HepG2 (cell line): ENCODE results near the gene IL15RA. TPM values are rescaled to one million over a fixed set of nuclear protein-coding genes. Genes with fewer than 3 reads are reported as not detected.

ENCODE experiments used
- ATAC-seq: fragments of 200-7000 bp; cut with Tn5 transposase; 3 replicates; pipeline ENCODE4 v1.9.1; 2020; ENCODE audit warnings: mild to moderate bottlenecking, moderate library complexity
- BruUV-seq: library from RNA; stranded (reverse); fragments of 400-500 nt; replicated peaks from 2 replicates; lab custom pipeline; 2021; lab: Mats Ljungman, UMichigan
- CTCF ChIA-PET: fragments of 300-600 bp; formaldehyde crosslinking; extraction: SDS; loops from one replicate; lab custom pipeline; 2021; ENCODE audit warnings: low total read pairs, inconsistent platforms, low intra/inter-chr PET ratio; lab: Yijun Ruan, JAX
- POLR2A ChIA-PET: fragments of 350-600 bp; sonication (Branson Sonifier 250); formaldehyde crosslinking; loops from one replicate; lab custom pipeline; 2020; ENCODE audit warnings: antibody characterized with exemption, inconsistent platforms; lab: Yijun Ruan, JAX
- DNase-seq: peaks from one replicate; pipeline ENCODE4 v3.0.0-alpha.2; 2015; ENCODE audit warnings: low spot score
- FAIRE-seq: peaks from 3 replicates; lab custom pipeline; 2011; peaks lifted over from hg19 to GRCh38; lab: Jason Lieb, UNC
- H2AFZ ChIP-seq: one replicate; pipeline ENCODE4 v1.6.1; 2011; ENCODE audit warnings: low read length, inconsistent platforms
- H3K27ac ChIP-seq: fragments of 300-600 bp; 3 replicates; pipeline ENCODE4 v1.8.0; 2011; ENCODE audit warnings: mixed run types, mild to moderate bottlenecking, mixed read lengths, low read length, inconsistent platforms; ENCODE audit not compliant: insufficient read depth; ENCODE audit errors: extremely low read length
- H3K27me3 ChIP-seq, 2 experiments: fragments of 200-600 bp in 1 of 2; 2 replicates in 1 of 2; 3 replicates in 1 of 2; pipeline versions ENCODE4 v1.6.0 to v1.8.0; 2011; ENCODE audit warnings: low read length in 2 of 2, mild to moderate bottlenecking in 2 of 2, moderate library complexity in 2 of 2, inconsistent platforms in 1 of 2; ENCODE audit not compliant: insufficient read depth in 2 of 2, control insufficient read depth in 1 of 2
- H3K36me3 ChIP-seq, 2 experiments: fragments of 200-600 bp in 1 of 2; replicated peaks in 1 of 2; 2 replicates in 1 of 2; 3 replicates in 1 of 2; pipeline versions ENCODE4 v1.5.1 to v1.8.0; 2011; ENCODE audit warnings: low read length in 2 of 2, inconsistent platforms in 1 of 2; ENCODE audit not compliant: insufficient read depth in 2 of 2, control insufficient read depth in 1 of 2
- H3K4me1 ChIP-seq: 2 replicates; pipeline ENCODE4 v1.5.1; 2012; ENCODE audit warnings: low read length, inconsistent platforms; ENCODE audit not compliant: insufficient read depth
- H3K4me2 ChIP-seq: 2 replicates; pipeline ENCODE4 v1.6.0; 2011; ENCODE audit warnings: low read depth, low read length, inconsistent platforms
- H3K4me3 ChIP-seq, 3 experiments: fragments of 200-600 bp in 1 of 3; sonication (generic), shearing (Covaris generic) in 1 of 3; replicated peaks in 1 of 3; 2 replicates each; pipeline ENCODE4 v1.5.1; 2011 to 2016; ENCODE audit warnings: low read length in 3 of 3, inconsistent platforms in 2 of 3, low read depth in 2 of 3, mild to moderate bottlenecking in 2 of 3, control low read depth in 1 of 3, mixed read lengths in 1 of 3; ENCODE audit not compliant: insufficient read depth in 1 of 3
- H3K79me2 ChIP-seq: one replicate; pipeline ENCODE4 v1.6.1; 2011; ENCODE audit warnings: low read length, inconsistent platforms; ENCODE audit not compliant: insufficient read depth
- H3K9ac ChIP-seq: 2 replicates; pipeline ENCODE4 v1.6.0; 2011; ENCODE audit warnings: mild to moderate bottlenecking, low read depth, low read length, inconsistent platforms; ENCODE audit not compliant: insufficient read depth
- H3K9me3 ChIP-seq: 2 replicates; pipeline ENCODE4 v1.5.1; 2012; ENCODE audit warnings: mild to moderate bottlenecking, low read length
- H4K20me1 ChIP-seq: 2 replicates; pipeline ENCODE4 v1.6.0; 2011; ENCODE audit warnings: inconsistent platforms, mild to moderate bottlenecking, low read length, moderate library complexity; ENCODE audit not compliant: insufficient read depth
- BATF2 ChIP-seq: sonication (generic); formaldehyde crosslinking; IDR thresholded peaks from 2 replicates; pipeline ENCODE4 v1.8.0; 2022; ENCODE audit warnings: mild to moderate bottlenecking, missing genetic modification reagents, moderate library complexity
- NPAS2 ChIP-seq: sonication (generic); formaldehyde crosslinking; IDR thresholded peaks from 2 replicates; pipeline ENCODE4 v1.8.0; 2022; ENCODE audit warnings: mild to moderate bottlenecking, missing genetic modification reagents, borderline replicate concordance
- SALL2 ChIP-seq: sonication (generic); formaldehyde crosslinking; IDR thresholded peaks from 2 replicates; pipeline ENCODE4 v1.8.1; 2023; ENCODE audit warnings: mild to moderate bottlenecking, missing genetic modification reagents, inconsistent platforms
- TBP ChIP-seq: sonication (generic); formaldehyde crosslinking; IDR thresholded peaks from 2 replicates; pipeline ENCODE4 v1.5.0; 2020; ENCODE audit warnings: missing genetic modification reagents
- YEATS4 ChIP-seq: sonication (generic); formaldehyde crosslinking; IDR thresholded peaks from 2 replicates; pipeline ENCODE4 v1.4.0; 2020; ENCODE audit warnings: missing genetic modification reagents, borderline replicate concordance
- ZNF225 ChIP-seq: sonication (generic); formaldehyde crosslinking; IDR thresholded peaks from 2 replicates; pipeline ENCODE4 v1.4.0; 2020; ENCODE audit warnings: mild to moderate bottlenecking, missing genetic modification reagents
- ZNF333 ChIP-seq: sonication (generic); formaldehyde crosslinking; IDR thresholded peaks from 2 replicates; pipeline ENCODE4 v1.4.0; 2020; ENCODE audit warnings: mild to moderate bottlenecking, missing genetic modification reagents, borderline replicate concordance
- ZNF382 ChIP-seq: sonication (generic); formaldehyde crosslinking; IDR thresholded peaks from 2 replicates; pipeline ENCODE4 v1.5.0; 2020; ENCODE audit warnings: missing genetic modification reagents, mild to moderate bottlenecking, borderline replicate concordance
- ZNF414 ChIP-seq: sonication (generic); formaldehyde crosslinking; IDR thresholded peaks from 2 replicates; pipeline ENCODE4 v1.5.0; 2020; ENCODE audit warnings: missing genetic modification reagents
- ZNF503 ChIP-seq: sonication (generic); formaldehyde crosslinking; IDR thresholded peaks from 2 replicates; pipeline ENCODE4 v1.4.0; 2020; ENCODE audit warnings: missing genetic modification reagents
- ZNF569 ChIP-seq: sonication (generic); formaldehyde crosslinking; IDR thresholded peaks from 2 replicates; pipeline ENCODE4 v1.5.0; 2020; ENCODE audit warnings: mild to moderate bottlenecking, missing genetic modification reagents, moderate library complexity, borderline replicate concordance
- ZNF598 ChIP-seq: sonication (generic); formaldehyde crosslinking; IDR thresholded peaks from 2 replicates; pipeline ENCODE4 v1.5.1; 2020; ENCODE audit warnings: mild to moderate bottlenecking, missing genetic modification reagents, borderline replicate concordance
- WGBS: methylation state at CpG from one replicate; pipeline ENCODE4 v1.1.6; 2017; ENCODE audit warnings: low lambda C conversion rate; 5-methylcytosine and 5-hydroxymethylcytosine counted together
- in situ Hi-C: cut with HindIII; loops from 2 replicates; pipeline ENCODE4 v1.10.0; 2017; ENCODE audit warnings: low pct_unique_long_range_greater_than_20kb; ENCODE audit not compliant: extremely low pct_ligation_motif_present
- intact Hi-C: fragments of 100-400 bp; cut with micrococcal nuclease; formaldehyde crosslinking; loops from one replicate; pipeline ENCODE4 v1.10.0; 2022; ENCODE audit not compliant: unreplicated experiment
- polyA plus RNA-seq, 8 experiments: library from polyadenylated mRNA; depleted of rRNA in 3 of 8; stranded (reverse) in 7 of 8; unstranded in 1 of 8; fragments of >200 nt; fragmentation: Illumina TruSeq in 4 of 8; extraction: Trizol in 4 of 8; gene quantifications; 2 replicates each; pipeline versions ENCODE4 v1.2.1 to v1.2.3, GENCODE V29; 2011 to 2016; ENCODE audit warnings: low read depth in 4 of 8, missing spikeins in 1 of 8, mixed read lengths in 1 of 8; ENCODE audit not compliant: insufficient read depth in 1 of 8
- total RNA-seq, 5 experiments: library from RNA; depleted of rRNA; stranded (reverse); fragments of >200 nt; fragmentation: Illumina TruSeq; extraction: Trizol; gene quantifications; 2 replicates each; pipeline ENCODE4 v1.2.3, GENCODE V29; 2016; ENCODE audit warnings: low read depth in 1 of 5

The IL15RA gene
- total and polyA plus RNA-seq, 2 of the 13 experiments (the other 11 are each of a cell fraction or from before 2014, with no cell fraction given) = 0.53 to 0.77 TPM

GRCh38 chr10:5963591-5963990 is 13.8 kb downstream of the IL15RA start:
- intact Hi-C loops = no loop called here
- H3K4me2 ChIP-seq = no peak overlapping the region
- no peaks in the 10 kb centered on the region for H3K36me3 ChIP-seq
- DNase-seq (no peak), FAIRE-seq (no peak), ATAC-seq (no peak)
- ChIA-PET CTCF (no interaction called here), POLR2A (no interaction called here)
- BruUV-seq = no TSS peak
- in situ Hi-C loops = no loop called here
- no peak overlapping the region for H3K9ac ChIP-seq
- WGBS = 44% methylated on average over 6 of the region's 10 CpGs
- H2AFZ ChIP-seq = no peak overlapping the region
- peaks cover 2% of the 10 kb centered on the region for H3K4me1 ChIP-seq
- TF ChIP-seq ZNF225 (CRISPR knock-in tag) (no peak), ZNF382 (CRISPR knock-in tag) (no peak), BATF2 (CRISPR knock-in tag) (no peak), ZNF503 (CRISPR knock-in tag) (no peak), YEATS4 (CRISPR knock-in tag) (no peak), ZNF333 (CRISPR knock-in tag) (no peak), ZNF598 (CRISPR knock-in tag) (no peak), SALL2 (CRISPR knock-in tag) (no peak), TBP (no peak), NPAS2 (CRISPR knock-in tag) (no peak), ZNF569 (no peak), ZNF414 (CRISPR knock-in tag) (no peak)
- H3K79me2 ChIP-seq = no peaks in the 10 kb centered on the region
- H3K27me3 ChIP-seq = peaks cover 0 to 1% of the 10 kb centered on the region in 2 experiments; a peak in 1 of 5 replicates
- no peak overlapping the region for H3K27ac ChIP-seq
- no peaks in the 10 kb centered on the region for H3K9me3 ChIP-seq
- no peaks in the 10 kb centered on the region for H4K20me1 ChIP-seq
- no peak overlapping the region for H3K4me3 ChIP-seq
